Measurements from ENCODE around the gene GALM. TPM values are rescaled to one million over a fixed set of nuclear protein-coding genes. Genes with fewer than 3 reads are reported as not detected.

Gene GALM
- polyA plus RNA-seq, 1 donor from 2014 or later, result not detected

- no peaks in the 10 kb centered on the region for H3K27me3 ChIP-seq (ENCODE audit: insufficient read depth, low read depth, low read length)
- peaks cover 35% of the 10 kb centered on the region for H3K36me3 ChIP-seq (ENCODE audit: insufficient read depth, low read length)
- no peaks in the 10 kb centered on the region for H3K9me2 ChIP-seq (ENCODE audit: insufficient read depth, low read length)
- no peak overlapping the region for H3K9ac ChIP-seq (ENCODE audit: low read length)
- no peak overlapping the region for H3K27ac ChIP-seq (ENCODE audit: low read length)
- H3K4me2 ChIP-seq (ENCODE audit: low read length), result no peak overlapping the region
- peaks cover 62% of the 10 kb centered on the region for H3K79me2 ChIP-seq (replicated peaks; ENCODE audit: insufficient read depth, low read length)
- TF ChIP-seq CTCF (IDR thresholded peaks at IDR 0.05; ENCODE audit: poor library complexity, severe bottlenecking) (no peak), EZH2 (IDR thresholded peaks at IDR 0.05; ENCODE audit: borderline replicate concordance, insufficient read depth, low read length, poor library complexity, severe bottlenecking) (no peak), POLR2AphosphoS5 (IDR thresholded peaks at IDR 0.05) (no peak), EP300 (conservative IDR thresholded peaks at IDR 0.05; ENCODE audit: poor library complexity, severe bottlenecking) (no peak), SMC3 (conservative IDR thresholded peaks at IDR 0.05; ENCODE audit: poor library complexity) (no peak), REST (IDR thresholded peaks at IDR 0.05; ENCODE audit: borderline replicate concordance) (no peak), TAF1 (IDR thresholded peaks at IDR 0.05; ENCODE audit: low read depth) (no peak), RAD21 (conservative IDR thresholded peaks at IDR 0.05) (no peak), MXI1 (conservative IDR thresholded peaks at IDR 0.05; ENCODE audit: poor library complexity, severe bottlenecking) (no peak)
- H2AFZ ChIP-seq (ENCODE audit: low read depth, low read length), result no peak overlapping the region
- peaks cover 19% of the 10 kb centered on the region for H4K20me1 ChIP-seq (ENCODE audit: insufficient read depth)
- no peaks in the 10 kb centered on the region for H3F3A ChIP-seq (ENCODE audit: insufficient read depth, low read length, poor library complexity, severe bottlenecking)
- H3K4me3 ChIP-seq (ENCODE audit: low read length), result peak overlapping the region; percentile 96
- no peaks in the 10 kb centered on the region for H3K9me3 ChIP-seq (ENCODE audit: low read length)
Observed at GRCh38 chr2:38747007-38747424, 81.1 kb downstream of the GALM start.

- peaks cover 35% of the 10 kb centered on the region for H3K36me3 ChIP-seq (ENCODE audit: insufficient read depth, low read length)
- peak overlapping the region; percentile 96 for H3K4me3 ChIP-seq (ENCODE audit: low read length)
- H3K9me2 ChIP-seq (ENCODE audit: insufficient read depth, low read length), result no peaks in the 10 kb centered on the region
- TF ChIP-seq SMC3 (conservative IDR thresholded peaks at IDR 0.05; ENCODE audit: poor library complexity) (no peak), TAF1 (IDR thresholded peaks at IDR 0.05; ENCODE audit: low read depth) (no peak), CTCF (IDR thresholded peaks at IDR 0.05; ENCODE audit: poor library complexity, severe bottlenecking) (no peak), MXI1 (conservative IDR thresholded peaks at IDR 0.05; ENCODE audit: poor library complexity, severe bottlenecking) (no peak), EZH2 (IDR thresholded peaks at IDR 0.05; ENCODE audit: borderline replicate concordance, insufficient read depth, low read length, poor library complexity, severe bottlenecking) (no peak), EP300 (conservative IDR thresholded peaks at IDR 0.05; ENCODE audit: poor library complexity, severe bottlenecking) (no peak)
- no peaks in the 10 kb centered on the region for H3K27me3 ChIP-seq (ENCODE audit: insufficient read depth, low read depth, low read length)
- peaks cover 62% of the 10 kb centered on the region for H3K79me2 ChIP-seq (replicated peaks; ENCODE audit: insufficient read depth, low read length)
- H3K9ac ChIP-seq (ENCODE audit: low read length), result no peak overlapping the region
- no peak overlapping the region for H2AFZ ChIP-seq (ENCODE audit: low read depth, low read length)
- H3K4me2 ChIP-seq (ENCODE audit: low read length), result no peak overlapping the region
- no peaks in the 10 kb centered on the region for H3K9me3 ChIP-seq (ENCODE audit: low read length)
- peaks cover 19% of the 10 kb centered on the region for H4K20me1 ChIP-seq (ENCODE audit: insufficient read depth)
- no peaks in the 10 kb centered on the region for H3F3A ChIP-seq (ENCODE audit: insufficient read depth, low read length, poor library complexity, severe bottlenecking)
- H3K27ac ChIP-seq (ENCODE audit: low read length), result no peak overlapping the region
Observed at GRCh38 chr2:38747819-38748218, 81.9 kb downstream of the GALM start.
